Heart left ventricle (tissue), 13 donors: Measurements from ENCODE around the gene GTF2I.
"Not testable (repeated sequence)": the region's sequence is repeated elsewhere in the genome, so short reads cannot be mapped to it uniquely, and the experiment has no call there.

Experiments
- CTCF ChIP-seq, 12 donors: fragments of 200-600 bp; sonication (generic) in 4 of 12; IDR thresholded peaks; one replicate each; pipeline versions ENCODE4 v1.5.0 to v1.8.0; 2018 to 2022; ENCODE audit warnings: antibody characterized with exemption in 12 of 12, mild to moderate bottlenecking in 5 of 12
- POLR2A ChIP-seq, 2 donors: fragments of 450-650 bp; IDR thresholded peaks; one replicate each; pipeline ENCODE4 v1.6.1; 2017; ENCODE audit warnings: antibody characterized with exemption in 2 of 2, mild to moderate bottlenecking in 2 of 2, moderate library complexity in 2 of 2
- donor health status: ischemic (EF 13 %, LVEDD 7.1; RV severe dilation, severe dysfunction).
- donor health status: DM: no; HTN: yes; CAD: no.
- donor health status: DM: no; HTN: no; CAD: no.
- donor health status: ischemic (EF 25% LVEDD 6.9; RV normal size, moderate dysfunction).
- donor health status: ischemic (EF 25% LVEDD 5.7; RV mildly dilated, moderate dysfunction).
- donor health status: ischemic (EF 35%, LVEDD 5.7; RV mildly dilated, moderate dysfunction).
- donor health status: nonischemic (EF 11% LVEDD 7.7; RV severe dilation, severe dysfunction).
- donor health status: DM: yes; HTN: yes; CAD: no.
- donor health status: PGD.
- donor health status: ischemic (EF 29% LVEDD 5.4; RV normal size, mild dysfunction).
- donor health status: nonischemic (EF 23%, LVEDD 6.1; RV moderate dilation, normal function).

- not testable (repeated sequence) for TF ChIP-seq CTCF, POLR2A (IDR thresholded peaks at IDR 0.05)
These were observed 2.7 kb downstream of the GTF2I start for GRCh38 chr7:74660202-74660601.
